Effector memory CD4-positive, alpha-beta T cell (primary cell): Measurements from ENCODE around the gene WDSUB1.
A peak's percentile ranks its signal among the peaks of the same experiment; 100 is the strongest.

Experiments used
- DNase-seq, 3 donors: peaks; one replicate each; pipeline ENCODE4 v3.0.0-alpha.2; 2020
- H3K27ac ChIP-seq: 2 replicates; pipeline ENCODE4 v1.7.0; 2013; ENCODE audit warnings: mild to moderate bottlenecking, low read length, moderate library complexity; ENCODE audit not compliant: insufficient read depth, poor library complexity, severe bottlenecking
- H3K27me3 ChIP-seq: replicated peaks from 2 replicates; pipeline ENCODE4 v1.7.0; 2013; ENCODE audit warnings: mild to moderate bottlenecking, low read length; ENCODE audit not compliant: insufficient read depth, control insufficient read depth, poor library complexity, severe bottlenecking
- H3K36me3 ChIP-seq: 2 replicates; pipeline ENCODE4 v1.7.0; 2013; ENCODE audit warnings: mild to moderate bottlenecking, low read length, moderate library complexity; ENCODE audit not compliant: control insufficient read depth, insufficient read depth
- H3K4me1 ChIP-seq: 2 replicates; pipeline ENCODE4 v1.7.0; 2013; ENCODE audit warnings: low read length, mild to moderate bottlenecking; ENCODE audit not compliant: control insufficient read depth, insufficient read depth, poor library complexity, severe bottlenecking
- H3K4me3 ChIP-seq: 2 replicates; pipeline ENCODE4 v1.7.0; 2013; ENCODE audit warnings: low read length, low read depth, mild to moderate bottlenecking; ENCODE audit not compliant: insufficient read depth, poor library complexity, severe bottlenecking
- H3K9me3 ChIP-seq: 2 replicates; pipeline ENCODE4 v1.7.0; 2013; ENCODE audit warnings: mild to moderate bottlenecking, low read length, moderate library complexity; ENCODE audit not compliant: control insufficient read depth

The WDSUB1 gene

GRCh38 chr2:159290289-159290907 is 3.9 kb upstream of the WDSUB1 start:
- H3K4me1 ChIP-seq: peaks cover 14% of the 10 kb centered on the region
- no peak for DNase-seq
- no peaks in the 10 kb centered on the region for H3K36me3 ChIP-seq
- H3K27ac ChIP-seq: no peak overlapping the region
- no peaks in the 10 kb centered on the region for H3K27me3 ChIP-seq
- H3K9me3 ChIP-seq: no peaks in the 10 kb centered on the region
- H3K4me3 ChIP-seq: no peak overlapping the region

- Histone ChIP-seq H3K4me3 (no peak overlapping the region), H3K9me3 (no peaks in the 10 kb centered on the region), H3K27ac (no peak overlapping the region), H3K4me1 (peaks cover 14% of the 10 kb centered on the region), H3K27me3 (no peaks in the 10 kb centered on the region), H3K36me3 (no peaks in the 10 kb centered on the region)
- no peak for DNase-seq
Measured at GRCh38 chr2:159287733-159288132, 1.2 kb upstream of the WDSUB1 start.

- H3K27me3 ChIP-seq: no peaks in the 10 kb centered on the region
- H3K27ac ChIP-seq: peak overlapping the region; percentile 52
- peak overlapping the region; percentile 62 for H3K4me3 ChIP-seq
- H3K4me1 ChIP-seq: peaks cover 14% of the 10 kb centered on the region
- H3K9me3 ChIP-seq: no peaks in the 10 kb centered on the region
- peak; percentile 97 to 98 (median 97) for DNase-seq
- no peaks in the 10 kb centered on the region for H3K36me3 ChIP-seq
Measured at GRCh38 chr2:159286709-159287441, 372 bp upstream of the WDSUB1 start.

- Histone ChIP-seq H3K4me3 (no peak overlapping the region), H3K27ac (no peak overlapping the region), H3K36me3 (no peaks in the 10 kb centered on the region), H3K27me3 (no peaks in the 10 kb centered on the region), H3K9me3 (no peaks in the 10 kb centered on the region), H3K4me1 (peaks cover 10% of the 10 kb centered on the region)
- no peak for DNase-seq
Measured at GRCh38 chr2:159285433-159285832, 1.1 kb downstream of the WDSUB1 start.

- Histone ChIP-seq H3K4me1 (peaks cover 7% of the 10 kb centered on the region), H3K27ac (no peak overlapping the region), H3K9me3 (no peaks in the 10 kb centered on the region), H3K4me3 (no peak overlapping the region), H3K36me3 (no peaks in the 10 kb centered on the region), H3K27me3 (no peaks in the 10 kb centered on the region)
- no peak for DNase-seq
Measured at GRCh38 chr2:159283529-159283928, 3.0 kb downstream of the WDSUB1 start.

GRCh38 chr2:159281002-159281401 is 5.5 kb downstream of the WDSUB1 start:
- DNase-seq: no peak
- H3K27me3 ChIP-seq: no peaks in the 10 kb centered on the region
- no peaks in the 10 kb centered on the region for H3K36me3 ChIP-seq
- H3K4me3 ChIP-seq: no peak overlapping the region
- H3K9me3 ChIP-seq: no peaks in the 10 kb centered on the region
- H3K27ac ChIP-seq: no peak overlapping the region
- peaks cover 3% of the 10 kb centered on the region for H3K4me1 ChIP-seq

GRCh38 chr2:159279700-159280099 is 6.8 kb downstream of the WDSUB1 start:
- no peak overlapping the region for H3K27ac ChIP-seq
- H3K27me3 ChIP-seq: no peaks in the 10 kb centered on the region
- no peaks in the 10 kb centered on the region for H3K36me3 ChIP-seq
- H3K4me1 ChIP-seq: no peaks in the 10 kb centered on the region
- no peaks in the 10 kb centered on the region for H3K9me3 ChIP-seq
- no peak for DNase-seq
- H3K4me3 ChIP-seq: no peak overlapping the region

- Histone ChIP-seq H3K27ac (no peak overlapping the region), H3K27me3 (no peaks in the 10 kb centered on the region), H3K4me1 (no peaks in the 10 kb centered on the region), H3K4me3 (no peak overlapping the region), H3K36me3 (no peaks in the 10 kb centered on the region), H3K9me3 (no peaks in the 10 kb centered on the region)
- no peak for DNase-seq
Measured at GRCh38 chr2:159275111-159275510, 11.4 kb downstream of the WDSUB1 start.

- DNase-seq: no peak
- no peaks in the 10 kb centered on the region for H3K27me3 ChIP-seq
- no peaks in the 10 kb centered on the region for H3K9me3 ChIP-seq
- no peak overlapping the region for H3K27ac ChIP-seq
- H3K36me3 ChIP-seq: no peaks in the 10 kb centered on the region
- no peak overlapping the region for H3K4me3 ChIP-seq
- no peaks in the 10 kb centered on the region for H3K4me1 ChIP-seq
Measured at GRCh38 chr2:159272156-159272555, 14.3 kb downstream of the WDSUB1 start.

GRCh38 chr2:159270744-159271379 is 15.6 kb downstream of the WDSUB1 start:
- Histone ChIP-seq H3K27me3 (no peaks in the 10 kb centered on the region), H3K4me1 (no peaks in the 10 kb centered on the region), H3K36me3 (peaks cover 4% of the 10 kb centered on the region), H3K9me3 (no peaks in the 10 kb centered on the region), H3K4me3 (no peak overlapping the region), H3K27ac (no peak overlapping the region)
- no peak for DNase-seq
